MM.1S (cell line): ENCODE results near the gene EIF2S2.

Source experiments
- DNase-seq: peaks from one replicate; pipeline ENCODE4 v3.0.0-alpha.2; 2015
- H2AFZ ChIP-seq: fragments of 300-600 bp; sonication (generic); 2 replicates; pipeline ENCODE4 v1.6.0; 2016; ENCODE audit warnings: antibody characterized with exemption, low read length
- H3F3A ChIP-seq: fragments of 300-600 bp; sonication (generic); 2 replicates; pipeline ENCODE4 v1.6.1; 2016; ENCODE audit warnings: mild to moderate bottlenecking, antibody characterized with exemption, low read length, moderate library complexity, mixed read lengths; ENCODE audit not compliant: insufficient read depth
- H3K27ac ChIP-seq: fragments of 300-600 bp; sonication (generic); 2 replicates; pipeline ENCODE4 v1.5.1; 2016; ENCODE audit warnings: mild to moderate bottlenecking, low read length
- H3K27me3 ChIP-seq: fragments of 300-600 bp; sonication (generic); replicated peaks from 2 replicates; pipeline ENCODE4 v1.6.0; 2016; ENCODE audit warnings: low read length; ENCODE audit not compliant: insufficient read depth
- H3K36me3 ChIP-seq: fragments of 300-600 bp; sonication (generic); replicated peaks from 2 replicates; pipeline ENCODE4 v1.6.1; 2016; ENCODE audit warnings: mild to moderate bottlenecking, low read length, mixed read lengths; ENCODE audit not compliant: insufficient read depth
- H3K4me1 ChIP-seq: fragments of 300-600 bp; sonication (generic); 2 replicates; pipeline ENCODE4 v1.6.1; 2016; ENCODE audit warnings: low read length, mixed read lengths
- H3K4me2 ChIP-seq: fragments of 300-600 bp; sonication (generic); 2 replicates; pipeline ENCODE4 v1.6.0; 2016; ENCODE audit warnings: low read depth, low read length
- H3K4me3 ChIP-seq: fragments of 300-600 bp; sonication (generic); 2 replicates; pipeline ENCODE4 v1.5.1; 2016; ENCODE audit warnings: low read length, mixed read lengths
- H3K79me2 ChIP-seq: fragments of 300-600 bp; sonication (generic); 2 replicates; pipeline ENCODE4 v1.6.1; 2016; ENCODE audit warnings: mixed run types, low read length, mixed read lengths
- H3K9ac ChIP-seq: fragments of 300-600 bp; sonication (generic); 2 replicates; pipeline ENCODE4 v1.6.1; 2016; ENCODE audit warnings: low read length, mixed read lengths
- H3K9me2 ChIP-seq: fragments of 300-600 bp; sonication (generic); replicated peaks from 2 replicates; pipeline ENCODE4 v1.6.1; 2016; ENCODE audit warnings: mild to moderate bottlenecking, low read length, mixed read lengths; ENCODE audit not compliant: insufficient read depth
- H3K9me3 ChIP-seq: fragments of 300-600 bp; sonication (generic); replicated peaks from 2 replicates; pipeline ENCODE4 v1.6.1; 2016; ENCODE audit warnings: mild to moderate bottlenecking, low read length, mixed read lengths; ENCODE audit not compliant: insufficient read depth
- H4K20me1 ChIP-seq: fragments of 300-600 bp; sonication (generic); 2 replicates; pipeline ENCODE4 v1.6.1; 2016; ENCODE audit warnings: mild to moderate bottlenecking, low read length, moderate library complexity, mixed read lengths; ENCODE audit not compliant: insufficient read depth
- EZH2 ChIP-seq: fragments of 300-600 bp; sonication (generic); optimal IDR thresholded peaks from 2 replicates; pipeline ENCODE3; 2017; ENCODE audit warnings: low read depth, mild to moderate bottlenecking, antibody characterized with exemption, low read length, mixed read lengths
- EZH2phosphoT487 ChIP-seq: fragments of 300-600 bp; sonication (generic); IDR thresholded peaks from 2 replicates; pipeline ENCODE4 v1.6.1; 2018; ENCODE audit warnings: antibody characterized with exemption, low read length
- TF ChIP-seq, protein P1 (sequence below): fragments of 300-600 bp; sonication (generic); IDR thresholded peaks from 2 replicates; pipeline ENCODE4 v1.5.1; 2016; ENCODE audit warnings: antibody characterized with exemption, low read length, mixed read lengths

The EIF2S2 gene

DNA sequence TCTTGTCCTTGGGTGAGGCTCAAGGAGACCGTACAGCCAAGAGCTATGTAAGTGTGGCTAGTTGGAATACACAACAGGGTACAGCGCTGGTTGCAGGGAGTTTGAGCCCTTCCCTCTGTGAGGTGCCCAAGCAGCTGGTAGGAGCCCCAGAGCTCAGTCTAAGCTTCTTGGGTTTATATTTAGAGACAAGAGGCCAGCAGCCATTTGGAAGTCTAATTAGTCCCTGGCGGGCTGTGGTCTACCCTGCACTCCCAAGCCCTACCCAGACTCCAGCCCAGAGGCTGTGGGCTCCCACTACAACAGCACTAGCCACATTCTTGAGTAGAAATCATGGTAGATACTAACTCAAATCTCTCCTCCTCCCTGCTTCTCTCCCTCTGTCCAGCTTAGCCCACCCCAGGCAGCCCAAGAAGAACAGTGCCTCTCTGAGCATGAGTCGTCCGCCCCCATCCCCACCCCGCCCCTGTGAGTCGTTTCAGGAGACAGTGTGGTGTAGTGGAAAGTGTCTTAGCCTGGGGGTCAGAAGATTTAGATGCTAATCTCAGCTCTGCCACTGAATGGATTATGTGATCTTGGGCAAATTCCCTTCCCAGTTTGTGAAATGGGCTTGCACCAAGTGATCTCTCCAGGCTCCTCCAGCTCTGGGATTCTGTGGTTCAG is 37.8 kb downstream of the EIF2S2 start:
- peaks cover 7% of the 10 kb centered on the region; the same call in 1 of the 2 replicates for H4K20me1 ChIP-seq
- H3F3A ChIP-seq = 0 out of 2 replicates have a peak, but pooled peaks cover 3% of the 10 kb centered on the region
- H3K9ac ChIP-seq = no peak overlapping the region
- H3K9me3 ChIP-seq = no peaks in the 10 kb centered on the region
- no peak for DNase-seq
- H3K27ac ChIP-seq = no peak overlapping the region
- TF ChIP-seq EZH2 (no peak), EZH2phosphoT487 (no peak)
- TF ChIP-seq, protein P1, sequence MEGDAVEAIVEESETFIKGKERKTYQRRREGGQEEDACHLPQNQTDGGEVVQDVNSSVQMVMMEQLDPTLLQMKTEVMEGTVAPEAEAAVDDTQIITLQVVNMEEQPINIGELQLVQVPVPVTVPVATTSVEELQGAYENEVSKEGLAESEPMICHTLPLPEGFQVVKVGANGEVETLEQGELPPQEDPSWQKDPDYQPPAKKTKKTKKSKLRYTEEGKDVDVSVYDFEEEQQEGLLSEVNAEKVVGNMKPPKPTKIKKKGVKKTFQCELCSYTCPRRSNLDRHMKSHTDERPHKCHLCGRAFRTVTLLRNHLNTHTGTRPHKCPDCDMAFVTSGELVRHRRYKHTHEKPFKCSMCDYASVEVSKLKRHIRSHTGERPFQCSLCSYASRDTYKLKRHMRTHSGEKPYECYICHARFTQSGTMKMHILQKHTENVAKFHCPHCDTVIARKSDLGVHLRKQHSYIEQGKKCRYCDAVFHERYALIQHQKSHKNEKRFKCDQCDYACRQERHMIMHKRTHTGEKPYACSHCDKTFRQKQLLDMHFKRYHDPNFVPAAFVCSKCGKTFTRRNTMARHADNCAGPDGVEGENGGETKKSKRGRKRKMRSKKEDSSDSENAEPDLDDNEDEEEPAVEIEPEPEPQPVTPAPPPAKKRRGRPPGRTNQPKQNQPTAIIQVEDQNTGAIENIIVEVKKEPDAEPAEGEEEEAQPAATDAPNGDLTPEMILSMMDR = no peak
- H3K4me1 ChIP-seq = peaks cover 6% of the 10 kb centered on the region
- H3K27me3 ChIP-seq = no peaks in the 10 kb centered on the region
- peaks cover 100% of the 10 kb centered on the region for H3K79me2 ChIP-seq
- no peak overlapping the region for H3K4me3 ChIP-seq
- H3K36me3 ChIP-seq = peaks cover 18% of the 10 kb centered on the region
- H3K9me2 ChIP-seq = no peaks in the 10 kb centered on the region
- H3K4me2 ChIP-seq = no peak overlapping the region
- H2AFZ ChIP-seq = no peak overlapping the region

GRCh38 chr20:34072778-34073177 is 39.3 kb downstream of the EIF2S2 start:
- peaks cover 18% of the 10 kb centered on the region for H3K36me3 ChIP-seq
- DNase-seq = no peak
- peaks cover 13% of the 10 kb centered on the region for H4K20me1 ChIP-seq
- H2AFZ ChIP-seq = no peak overlapping the region
- no peaks in the 10 kb centered on the region for H3K9me2 ChIP-seq
- no peak overlapping the region for H3K4me2 ChIP-seq
- TF ChIP-seq, protein P1 = no peak
- no peak for TF ChIP-seq EZH2
- no peak for TF ChIP-seq EZH2phosphoT487
- H3K27me3 ChIP-seq = no peaks in the 10 kb centered on the region
- H3K79me2 ChIP-seq = peaks cover 100% of the 10 kb centered on the region
- no peak overlapping the region for H3K9ac ChIP-seq
- no peak overlapping the region for H3K27ac ChIP-seq
- H3K4me1 ChIP-seq = peaks cover 19% of the 10 kb centered on the region
- no peaks in the 10 kb centered on the region for H3K9me3 ChIP-seq
- H3F3A ChIP-seq = peaks cover 16% of the 10 kb centered on the region; the same call in 1 of the 2 replicates
- no peak overlapping the region for H3K4me3 ChIP-seq

DNA sequence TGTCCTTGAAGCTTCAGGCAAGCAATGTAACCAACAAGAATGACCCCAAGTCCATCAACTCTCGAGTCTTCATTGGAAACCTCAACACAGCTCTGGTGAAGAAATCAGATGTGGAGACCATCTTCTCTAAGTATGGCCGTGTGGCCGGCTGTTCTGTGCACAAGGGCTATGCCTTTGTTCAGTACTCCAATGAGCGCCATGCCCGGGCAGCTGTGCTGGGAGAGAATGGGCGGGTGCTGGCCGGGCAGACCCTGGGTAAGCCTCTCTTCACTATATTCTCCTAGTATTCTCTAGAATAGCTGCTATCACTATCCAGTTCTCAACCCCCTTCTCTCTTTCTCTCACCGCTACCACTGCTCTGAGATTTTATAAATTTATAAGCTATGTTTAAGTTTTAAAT is 40.0 kb downstream of the EIF2S2 start:
- Histone ChIP-seq H3K79me2 (peaks cover 100% of the 10 kb centered on the region), H4K20me1 (peaks cover 13% of the 10 kb centered on the region), H3K27ac (no peak overlapping the region), H3K27me3 (no peaks in the 10 kb centered on the region), H3K9ac (no peak overlapping the region), H3K9me2 (no peaks in the 10 kb centered on the region), H3K4me3 (no peak overlapping the region), H3K4me2 (no peak overlapping the region), H3K9me3 (no peaks in the 10 kb centered on the region), H3F3A (peaks cover 18% of the 10 kb centered on the region; the same call in 1 of the 2 replicates), H2AFZ (no peak overlapping the region), H3K36me3 (peaks cover 18% of the 10 kb centered on the region), H3K4me1 (peaks cover 19% of the 10 kb centered on the region)
- no peak for DNase-seq
- no peak for TF ChIP-seq EZH2phosphoT487
- TF ChIP-seq EZH2 = no peak
- TF ChIP-seq, protein P1 = no peak
